Fibroblast of the aortic adventitia (primary cell): Measurements from ENCODE around the gene NSFL1C. TPM values are rescaled to one million over a fixed set of nuclear protein-coding genes. Genes with fewer than 3 reads are reported as not detected.
A peak's percentile ranks its signal among the peaks of the same experiment; 100 is the strongest.

Source experiments
- DNase-seq: peaks from one replicate; pipeline ENCODE4 v3.0.0-alpha.2; 2010; ENCODE audit warnings: low read depth
- H3K4me3 ChIP-seq: 2 replicates; pipeline ENCODE4 v1.5.1; 2011; ENCODE audit warnings: low read depth, mild to moderate bottlenecking, control low read depth, low read length, moderate library complexity
- CTCF ChIP-seq: IDR thresholded peaks from 2 replicates; pipeline ENCODE4 v1.5.1; 2011; ENCODE audit warnings: mild to moderate bottlenecking, low read length, control low read depth, inconsistent platforms; ENCODE audit not compliant: insufficient read depth
- total RNA-seq: library from RNA; depleted of rRNA; stranded (reverse); fragments of >200 nt; gene quantifications from 2 replicates; pipeline ENCODE4 v1.2.3, GENCODE V29; 2012; ENCODE audit warnings: low replicate concordance

Gene NSFL1C
- total RNA-seq, 1 donor: 26.9 TPM

DNA sequence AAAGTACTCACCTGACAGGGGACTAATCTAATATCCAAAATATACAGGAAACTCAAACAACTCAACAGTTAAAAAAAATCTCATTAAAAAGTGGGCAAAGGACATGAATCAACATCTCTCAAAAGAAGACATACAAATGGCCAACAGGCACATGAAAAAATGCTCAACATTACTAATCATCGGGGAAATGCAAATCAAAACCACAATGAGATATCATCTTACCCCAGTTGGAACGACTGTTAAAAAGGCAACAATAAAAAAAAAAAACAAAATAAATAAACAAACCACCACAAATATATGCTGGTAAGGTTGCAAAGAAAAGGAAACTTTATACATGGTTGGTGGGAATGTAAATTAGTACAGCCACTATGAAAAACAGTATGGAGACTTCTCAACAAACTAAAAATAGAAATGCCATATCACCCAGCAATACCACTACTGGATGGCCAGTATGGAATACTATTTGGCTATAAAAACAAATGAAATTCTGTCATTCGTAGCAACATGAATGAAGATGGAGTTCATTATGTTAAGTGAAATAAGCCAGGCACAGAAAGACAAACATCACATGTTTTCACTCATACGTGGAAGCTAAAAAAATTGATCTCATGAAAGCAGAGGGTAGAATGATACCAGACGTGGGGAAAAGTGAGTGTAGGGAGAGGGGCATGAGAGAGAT, 17.9 kb upstream of the NSFL1C start:
- no peak overlapping the region for H3K4me3 ChIP-seq
- no peak for TF ChIP-seq CTCF
- no peak for DNase-seq

GRCh38 chr20:1479831-1480595, 13.4 kb upstream of the NSFL1C start:
- H3K4me3 ChIP-seq: no peak overlapping the region
- no peak for TF ChIP-seq CTCF
- no peak for DNase-seq

GRCh38 chr20:1478566-1478965, 11.9 kb upstream of the NSFL1C start:
- no peak for TF ChIP-seq CTCF
- H3K4me3 ChIP-seq: no peak overlapping the region
- peak; percentile 55 for DNase-seq

GRCh38 chr20:1477896-1478490, 11.3 kb upstream of the NSFL1C start:
- no peak for DNase-seq
- TF ChIP-seq CTCF: no peak
- no peak overlapping the region for H3K4me3 ChIP-seq

DNA sequence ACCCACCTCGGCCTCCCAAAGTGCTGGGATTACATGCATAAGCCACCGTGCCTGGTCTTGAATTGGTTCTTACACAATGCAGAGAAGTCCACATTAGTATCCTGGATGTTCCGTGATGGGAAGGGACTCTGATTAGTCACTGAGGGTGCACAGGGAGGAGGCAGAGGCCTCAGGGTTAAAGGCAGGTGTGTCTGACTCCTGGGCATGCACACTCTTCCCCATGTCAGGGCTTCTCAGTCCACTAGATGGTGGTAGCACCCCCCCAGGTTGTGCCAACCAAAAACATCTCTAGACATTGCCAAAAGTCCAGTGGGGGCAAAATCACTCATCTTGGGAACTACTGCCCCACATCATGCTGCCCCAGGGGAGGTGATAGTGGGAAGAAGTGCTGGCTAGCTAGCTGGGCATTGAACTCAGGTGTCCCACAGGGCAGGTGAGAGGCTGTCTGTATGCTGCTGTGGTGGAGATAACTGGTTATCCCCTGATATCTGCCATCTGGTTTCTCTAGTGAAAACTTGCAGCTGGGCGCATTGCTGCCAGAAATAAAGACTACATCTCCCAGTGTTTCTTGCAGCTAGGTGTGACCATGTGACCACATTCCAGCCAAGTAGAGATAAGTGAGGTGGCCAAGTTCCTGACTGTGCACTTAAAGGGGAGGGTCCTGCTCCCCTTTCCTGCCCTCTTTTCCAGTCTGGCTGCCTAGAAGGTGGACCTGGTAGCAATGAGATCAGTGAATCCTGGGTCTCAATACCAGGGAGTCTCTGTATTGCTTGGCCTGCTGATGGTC, 8.4 kb upstream of the NSFL1C start:
- no peak overlapping the region for H3K4me3 ChIP-seq
- DNase-seq: no peak
- TF ChIP-seq CTCF: no peak

DNA sequence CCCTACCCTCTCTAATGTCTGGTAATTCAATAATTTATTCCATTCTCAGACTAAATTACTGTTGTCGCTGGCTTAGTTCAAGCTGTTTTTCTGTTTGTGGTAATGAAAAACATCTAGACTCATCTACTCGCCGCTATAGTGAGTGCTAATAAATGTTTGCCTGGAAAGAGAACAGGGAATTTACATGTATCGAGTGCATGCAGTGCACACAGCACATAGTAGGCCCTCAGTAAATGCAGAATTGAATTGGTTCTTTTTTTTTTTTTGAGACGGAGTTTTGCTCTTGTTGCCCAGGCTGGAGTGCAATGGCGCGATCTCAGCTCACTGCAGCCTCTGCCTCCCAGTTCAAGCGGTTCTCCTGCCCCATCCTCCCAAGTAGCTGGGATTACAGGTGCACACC, 7.7 kb upstream of the NSFL1C start:
- H3K4me3 ChIP-seq: no peak overlapping the region
- no peak for TF ChIP-seq CTCF
- no peak for DNase-seq
